Activated CD4-positive, alpha-beta T cell treated with anti-CD3 and anti-CD28 coated beads, Interleukin-2, amount 50 U/mL, for 24 hours (primary cell): ENCODE results near the gene STXBP5.
"Not testable (repeated sequence)": the region's sequence is repeated elsewhere in the genome, so short reads cannot be mapped to it uniquely, and the experiment has no call there.

Source experiments
- DNase-seq, 2 donors: peaks; one replicate each; pipeline ENCODE4 v3.0.0-alpha.2; 2020; ENCODE audit warnings: low read depth in 1 of 2, low spot score in 1 of 2

STXBP5 gene

GRCh38 chr6:147366290-147366689 lies 162.1 kb downstream of the STXBP5 start:
- DNase-seq, result no peak

GRCh38 chr6:147371325-147371724 lies 167.1 kb downstream of the STXBP5 start:
- no peak for DNase-seq

GRCh38 chr6:147372806-147373205 lies 168.6 kb downstream of the STXBP5 start:
- DNase-seq, result no peak

- DNase-seq, result no peak
These were observed 174.6 kb downstream of the STXBP5 start for GRCh38 chr6:147378819-147379218.

- DNase-seq, result not testable (repeated sequence)
These were observed 176.6 kb downstream of the STXBP5 start for GRCh38 chr6:147380841-147381240.

- DNase-seq, result no peak
These were observed 177.5 kb downstream of the STXBP5 start for GRCh38 chr6:147381712-147382111.

- DNase-seq, result no peak
These were observed 178.8 kb downstream of the STXBP5 start for GRCh38 chr6:147382945-147383554.

GRCh38 chr6:147384029-147384428 lies 179.8 kb downstream of the STXBP5 start:
- no peak for DNase-seq

GRCh38 chr6:147384737-147385710 lies 180.8 kb downstream of the STXBP5 start:
- DNase-seq, result no peak

GRCh38 chr6:147389463-147389862 lies 185.2 kb downstream of the STXBP5 start:
- DNase-seq, result no peak

GRCh38 chr6:147390909-147391536 lies 186.8 kb downstream of the STXBP5 start:
- no peak for DNase-seq

- no peak for DNase-seq
These were observed 188.9 kb downstream of the STXBP5 start for GRCh38 chr6:147392917-147393625.

GRCh38 chr6:147395158-147395557 lies 190.9 kb downstream of the STXBP5 start:
- DNase-seq, result no peak

- no peak for DNase-seq
These were observed 193.1 kb downstream of the STXBP5 start for GRCh38 chr6:147397306-147397705.

GRCh38 chr6:147400968-147401367 lies 196.8 kb downstream of the STXBP5 start:
- no peak for DNase-seq

GRCh38 chr6:147401779-147402178 lies 197.6 kb downstream of the STXBP5 start:
- no peak for DNase-seq

- no peak for DNase-seq
These were observed 202.6 kb downstream of the STXBP5 start for GRCh38 chr6:147406783-147407182.

- no peak for DNase-seq
These were observed 203.4 kb downstream of the STXBP5 start for GRCh38 chr6:147407571-147407970.

GRCh38 chr6:147416622-147417021 lies 212.4 kb downstream of the STXBP5 start:
- DNase-seq, result no peak

- no peak for DNase-seq
These were observed 213.7 kb downstream of the STXBP5 start for GRCh38 chr6:147417954-147418353.

- DNase-seq, result no peak
These were observed 214.3 kb downstream of the STXBP5 start for GRCh38 chr6:147418523-147418922.
